DND-41 (cell line): Measurements from ENCODE around the gene ENDOD1.

Experiments
- ATAC-seq: fragments of 200-7000 bp; cut with Tn5 transposase; 3 replicates; pipeline ENCODE4 v1.9.1; 2021; ENCODE audit warnings: low read depth; ENCODE audit not compliant: insufficient read depth
- DNase-seq: peaks from one replicate; pipeline ENCODE4 v3.0.0-alpha.2; 2020
- H2AFZ ChIP-seq: 2 replicates; pipeline ENCODE4 v1.6.0; 2012; ENCODE audit warnings: low read depth, low read length
- H3K27ac ChIP-seq: 2 replicates; pipeline ENCODE4 v1.5.1; 2012; ENCODE audit warnings: low read length, inconsistent platforms
- H3K27me3 ChIP-seq: fragments of 200-600 bp; sonication (generic); 2 replicates; pipeline ENCODE4 v1.6.0; 2012; ENCODE audit warnings: low read length, mild to moderate bottlenecking, inconsistent platforms; ENCODE audit not compliant: insufficient read depth, poor library complexity
- H3K36me3 ChIP-seq: 2 replicates; pipeline ENCODE4 v1.5.1; 2012; ENCODE audit warnings: low read length, inconsistent platforms; ENCODE audit not compliant: insufficient read depth
- H3K4me1 ChIP-seq: 2 replicates; pipeline ENCODE4 v1.5.1; 2012; ENCODE audit warnings: mild to moderate bottlenecking, low read length; ENCODE audit not compliant: insufficient read depth
- H3K4me2 ChIP-seq: 2 replicates; pipeline ENCODE4 v1.6.0; 2012; ENCODE audit warnings: mild to moderate bottlenecking, moderate library complexity, low read length, inconsistent platforms; ENCODE audit not compliant: insufficient read depth
- H3K4me3 ChIP-seq, 2 experiments: fragments of 200-600 bp in 1 of 2; shearing (Covaris generic) in 1 of 2; 2 replicates each; pipeline ENCODE4 v1.5.1; 2012 to 2016; ENCODE audit warnings: inconsistent platforms in 2 of 2, low read length in 2 of 2, mild to moderate bottlenecking in 2 of 2, low read depth in 1 of 2, moderate library complexity in 1 of 2
- H3K79me2 ChIP-seq: 2 replicates; pipeline ENCODE4 v1.6.0; 2012; ENCODE audit warnings: low read length, inconsistent platforms; ENCODE audit not compliant: insufficient read depth
- H3K9ac ChIP-seq: 2 replicates; pipeline ENCODE4 v1.6.0; 2012; ENCODE audit warnings: low read depth, mild to moderate bottlenecking, inconsistent platforms, low read length, moderate library complexity
- H3K9me3 ChIP-seq: 2 replicates; pipeline ENCODE4 v1.5.1; 2012; ENCODE audit warnings: low read length, moderate library complexity, mild to moderate bottlenecking, inconsistent platforms; ENCODE audit not compliant: insufficient read depth, severe bottlenecking
- H4K20me1 ChIP-seq: 2 replicates; pipeline ENCODE4 v1.6.0; 2012; ENCODE audit warnings: low read length; ENCODE audit not compliant: insufficient read depth
- EZH2 ChIP-seq: IDR thresholded peaks from 3 replicates; pipeline ENCODE4 v1.6.1; 2012; ENCODE audit warnings: borderline replicate concordance, low read depth, mild to moderate bottlenecking, moderate library complexity, low read length, inconsistent platforms; ENCODE audit not compliant: severe bottlenecking
- TF ChIP-seq, protein P1 (sequence below): IDR thresholded peaks from 2 replicates; pipeline ENCODE4 v1.5.1; 2012; ENCODE audit warnings: borderline replicate concordance, low read length, moderate library complexity, mild to moderate bottlenecking; ENCODE audit not compliant: poor library complexity, severe bottlenecking; ENCODE audit errors: extremely low read depth

The ENDOD1 gene

DNA sequence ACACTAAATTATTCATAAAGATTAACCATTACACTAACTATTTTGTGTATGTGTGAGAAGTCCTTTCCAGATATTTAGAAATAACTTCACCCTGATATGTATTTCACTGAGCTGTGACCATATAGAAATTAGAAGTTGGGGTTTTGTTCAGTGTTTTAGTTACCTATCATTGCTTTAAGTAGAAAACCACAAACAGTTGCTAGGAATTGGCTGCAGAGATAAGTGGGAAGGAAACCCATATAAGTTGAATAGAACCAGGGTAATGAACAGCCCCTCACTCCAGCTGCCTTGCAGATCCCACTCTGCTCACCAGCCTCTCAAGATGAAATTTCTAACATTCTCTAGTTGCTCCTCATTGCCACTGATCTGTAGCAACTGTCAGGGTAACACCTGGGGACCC is 12.7 kb upstream of the ENDOD1 start:
- H3K27me3 ChIP-seq, result peaks cover 3% of the 10 kb centered on the region
- H3K36me3 ChIP-seq, result no peaks in the 10 kb centered on the region
- no peak for TF ChIP-seq EZH2
- TF ChIP-seq, protein P1, sequence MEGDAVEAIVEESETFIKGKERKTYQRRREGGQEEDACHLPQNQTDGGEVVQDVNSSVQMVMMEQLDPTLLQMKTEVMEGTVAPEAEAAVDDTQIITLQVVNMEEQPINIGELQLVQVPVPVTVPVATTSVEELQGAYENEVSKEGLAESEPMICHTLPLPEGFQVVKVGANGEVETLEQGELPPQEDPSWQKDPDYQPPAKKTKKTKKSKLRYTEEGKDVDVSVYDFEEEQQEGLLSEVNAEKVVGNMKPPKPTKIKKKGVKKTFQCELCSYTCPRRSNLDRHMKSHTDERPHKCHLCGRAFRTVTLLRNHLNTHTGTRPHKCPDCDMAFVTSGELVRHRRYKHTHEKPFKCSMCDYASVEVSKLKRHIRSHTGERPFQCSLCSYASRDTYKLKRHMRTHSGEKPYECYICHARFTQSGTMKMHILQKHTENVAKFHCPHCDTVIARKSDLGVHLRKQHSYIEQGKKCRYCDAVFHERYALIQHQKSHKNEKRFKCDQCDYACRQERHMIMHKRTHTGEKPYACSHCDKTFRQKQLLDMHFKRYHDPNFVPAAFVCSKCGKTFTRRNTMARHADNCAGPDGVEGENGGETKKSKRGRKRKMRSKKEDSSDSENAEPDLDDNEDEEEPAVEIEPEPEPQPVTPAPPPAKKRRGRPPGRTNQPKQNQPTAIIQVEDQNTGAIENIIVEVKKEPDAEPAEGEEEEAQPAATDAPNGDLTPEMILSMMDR, result no peak
- H3K4me1 ChIP-seq, result peaks cover 4% of the 10 kb centered on the region
- H3K4me2 ChIP-seq, result no peak overlapping the region
- H3K79me2 ChIP-seq, result no peaks in the 10 kb centered on the region
- no peak for DNase-seq
- ATAC-seq, result no peak
- no peaks in the 10 kb centered on the region for H4K20me1 ChIP-seq
- no peak overlapping the region for H3K9ac ChIP-seq
- H3K27ac ChIP-seq, result no peak overlapping the region
- H3K9me3 ChIP-seq, result no peaks in the 10 kb centered on the region
- no peak overlapping the region for H3K4me3 ChIP-seq
- no peak overlapping the region for H2AFZ ChIP-seq

DNA sequence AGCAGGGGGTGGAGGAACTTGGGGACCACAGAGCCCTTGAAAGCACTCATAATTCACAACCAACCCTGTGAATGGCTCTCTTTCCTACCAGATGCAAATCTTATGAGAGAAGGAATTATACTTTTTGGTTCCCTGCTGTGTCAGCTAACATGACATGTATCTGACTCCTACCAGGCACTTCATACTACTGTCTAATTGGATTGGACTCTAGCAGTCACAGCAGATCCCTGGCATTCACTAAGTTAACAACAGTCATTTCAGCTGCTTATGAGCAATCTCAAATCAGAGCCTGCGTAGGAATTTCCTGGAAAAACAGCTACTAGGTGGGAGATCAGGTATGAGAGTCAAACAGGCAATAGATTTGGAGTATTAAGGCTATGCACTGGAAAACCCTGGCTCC is 11.1 kb upstream of the ENDOD1 start:
- H3K4me2 ChIP-seq, result no peak overlapping the region
- no peaks in the 10 kb centered on the region for H3K79me2 ChIP-seq
- H3K9ac ChIP-seq, result no peak overlapping the region
- H3K4me3 ChIP-seq, result no peak overlapping the region
- DNase-seq, result no peak
- H3K36me3 ChIP-seq, result no peaks in the 10 kb centered on the region
- H3K27ac ChIP-seq, result no peak overlapping the region
- TF ChIP-seq, protein P1, result no peak
- no peak for TF ChIP-seq EZH2
- no peaks in the 10 kb centered on the region for H4K20me1 ChIP-seq
- no peak for ATAC-seq
- H2AFZ ChIP-seq, result no peak overlapping the region
- H3K4me1 ChIP-seq, result peaks cover 4% of the 10 kb centered on the region
- no peaks in the 10 kb centered on the region for H3K9me3 ChIP-seq
- H3K27me3 ChIP-seq, result peaks cover 3% of the 10 kb centered on the region

- Histone ChIP-seq H3K9ac (no peak overlapping the region), H3K4me3 (no peak overlapping the region), H4K20me1 (no peaks in the 10 kb centered on the region), H3K79me2 (no peaks in the 10 kb centered on the region), H3K27me3 (peaks cover 7% of the 10 kb centered on the region), H3K9me3 (no peaks in the 10 kb centered on the region), H3K4me2 (no peak overlapping the region), H2AFZ (no peak overlapping the region; the same call in 1 of the 2 replicates), H3K4me1 (peaks cover 4% of the 10 kb centered on the region), H3K27ac (no peak overlapping the region), H3K36me3 (no peaks in the 10 kb centered on the region)
- ATAC-seq (no peak), DNase-seq (no peak)
- TF ChIP-seq, protein P1, result no peak
Measured at GRCh38 chr11:95081010-95081409, 8.6 kb upstream of the ENDOD1 start.

DNA sequence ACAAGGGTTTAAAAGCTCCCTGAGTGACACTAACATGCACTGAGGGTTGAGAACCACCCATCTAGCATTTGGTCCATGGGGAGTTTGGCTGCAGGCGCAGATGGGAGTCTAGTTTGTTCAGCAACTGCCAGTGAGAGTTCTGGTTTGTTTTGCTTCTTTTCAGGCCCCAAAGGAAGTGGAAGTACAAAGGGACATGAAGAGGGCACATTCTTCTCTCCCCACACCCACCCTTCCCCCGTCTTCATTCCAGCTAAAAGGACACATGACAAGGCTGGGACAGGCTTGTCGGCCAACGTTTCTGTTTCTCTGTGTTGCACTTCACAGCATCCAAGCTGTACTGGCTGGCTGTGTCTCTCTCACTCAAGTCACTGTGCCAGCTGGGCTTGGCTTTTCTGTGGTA is 8.2 kb upstream of the ENDOD1 start:
- no peak overlapping the region for H3K9ac ChIP-seq
- no peaks in the 10 kb centered on the region for H4K20me1 ChIP-seq
- peaks cover 5% of the 10 kb centered on the region for H3K27me3 ChIP-seq
- no peaks in the 10 kb centered on the region for H3K9me3 ChIP-seq
- no peaks in the 10 kb centered on the region for H3K79me2 ChIP-seq
- DNase-seq, result peak; percentile 16
- H2AFZ ChIP-seq, result peak overlapping the region; percentile 39
- peaks cover 4% of the 10 kb centered on the region for H3K4me1 ChIP-seq
- H3K4me2 ChIP-seq, result no peak overlapping the region
- H3K27ac ChIP-seq, result no peak overlapping the region
- no peaks in the 10 kb centered on the region for H3K36me3 ChIP-seq
- H3K4me3 ChIP-seq, result no peak overlapping the region
- TF ChIP-seq, protein P1, result no peak
- no peak for TF ChIP-seq EZH2
- peak; percentile 50 for ATAC-seq
